Activated CD8-positive, alpha-beta memory T cell treated with anti-CD3 and anti-CD28 coated beads, Interleukin-2, amount 50 U/mL, for 24 hours (primary cell): ENCODE results near the gene CCDC141.

Experiments used
- DNase-seq: peaks from one replicate; pipeline ENCODE4 v3.0.0-alpha.2; 2020; ENCODE audit errors: extremely low read depth

CCDC141 gene

GRCh38 chr2:178865146-178865936 is 184.6 kb downstream of the CCDC141 start:
- no peak for DNase-seq

GRCh38 chr2:178863856-178864620 is 185.9 kb downstream of the CCDC141 start:
- DNase-seq: no peak

GRCh38 chr2:178863130-178863855 is 186.6 kb downstream of the CCDC141 start:
- DNase-seq: no peak

- DNase-seq: no peak
These were observed 189.4 kb downstream of the CCDC141 start for GRCh38 chr2:178860551-178860950.

GRCh38 chr2:178859730-178860129 is 190.2 kb downstream of the CCDC141 start:
- DNase-seq: no peak

- DNase-seq: no peak
These were observed 190.9 kb downstream of the CCDC141 start for GRCh38 chr2:178858896-178859625.

- no peak for DNase-seq
These were observed 194.8 kb downstream of the CCDC141 start for GRCh38 chr2:178855151-178855550.

- DNase-seq: no peak
These were observed 201.6 kb downstream of the CCDC141 start for GRCh38 chr2:178848335-178848734.

GRCh38 chr2:178846458-178846802 is 203.5 kb downstream of the CCDC141 start:
- DNase-seq: no peak

GRCh38 chr2:178845566-178846457 is 204.1 kb downstream of the CCDC141 start:
- DNase-seq: no peak

- no peak for DNase-seq
These were observed 205.2 kb downstream of the CCDC141 start for GRCh38 chr2:178844701-178845100.

- DNase-seq: no peak
These were observed 205.7 kb downstream of the CCDC141 start for GRCh38 chr2:178844269-178844668.

GRCh38 chr2:178843697-178844096 is 206.2 kb downstream of the CCDC141 start:
- no peak for DNase-seq

- no peak for DNase-seq
These were observed 213.1 kb downstream of the CCDC141 start for GRCh38 chr2:178836807-178837206.

- no peak for DNase-seq
These were observed 215.9 kb downstream of the CCDC141 start for GRCh38 chr2:178834086-178834485.

- DNase-seq: no peak
These were observed 216.6 kb downstream of the CCDC141 start for GRCh38 chr2:178833382-178833781.

GRCh38 chr2:178830451-178830850 is 219.5 kb downstream of the CCDC141 start:
- DNase-seq: no peak

GRCh38 chr2:178829981-178830380 is 220.0 kb downstream of the CCDC141 start:
- no peak for DNase-seq

- no peak for DNase-seq
These were observed 220.5 kb downstream of the CCDC141 start for GRCh38 chr2:178829299-178829960.

- no peak for DNase-seq
These were observed 221.5 kb downstream of the CCDC141 start for GRCh38 chr2:178828486-178828881.
